ENCODE measurements around the gene FANK1.

DNA sequence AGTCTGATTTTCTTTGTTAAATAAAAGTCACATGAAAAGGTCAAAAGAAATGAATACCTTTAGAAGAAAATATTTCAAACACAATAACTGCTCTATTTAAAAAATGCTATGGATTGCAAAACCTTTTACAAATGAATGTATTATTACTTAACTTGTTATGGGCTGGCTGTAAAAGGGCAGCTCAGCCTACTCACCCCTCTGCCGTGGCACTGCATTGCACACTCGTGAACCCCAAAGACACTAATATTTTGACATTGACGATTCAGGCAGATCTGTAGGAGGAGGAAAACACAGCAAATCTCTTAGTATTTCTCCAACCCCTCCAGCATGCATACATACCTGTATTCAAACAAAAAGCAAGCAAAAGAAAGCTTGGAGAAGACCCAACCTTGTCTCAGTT, 149.5 kb downstream of the FANK1 start:
- TF ChIP-seq, protein P1, sequence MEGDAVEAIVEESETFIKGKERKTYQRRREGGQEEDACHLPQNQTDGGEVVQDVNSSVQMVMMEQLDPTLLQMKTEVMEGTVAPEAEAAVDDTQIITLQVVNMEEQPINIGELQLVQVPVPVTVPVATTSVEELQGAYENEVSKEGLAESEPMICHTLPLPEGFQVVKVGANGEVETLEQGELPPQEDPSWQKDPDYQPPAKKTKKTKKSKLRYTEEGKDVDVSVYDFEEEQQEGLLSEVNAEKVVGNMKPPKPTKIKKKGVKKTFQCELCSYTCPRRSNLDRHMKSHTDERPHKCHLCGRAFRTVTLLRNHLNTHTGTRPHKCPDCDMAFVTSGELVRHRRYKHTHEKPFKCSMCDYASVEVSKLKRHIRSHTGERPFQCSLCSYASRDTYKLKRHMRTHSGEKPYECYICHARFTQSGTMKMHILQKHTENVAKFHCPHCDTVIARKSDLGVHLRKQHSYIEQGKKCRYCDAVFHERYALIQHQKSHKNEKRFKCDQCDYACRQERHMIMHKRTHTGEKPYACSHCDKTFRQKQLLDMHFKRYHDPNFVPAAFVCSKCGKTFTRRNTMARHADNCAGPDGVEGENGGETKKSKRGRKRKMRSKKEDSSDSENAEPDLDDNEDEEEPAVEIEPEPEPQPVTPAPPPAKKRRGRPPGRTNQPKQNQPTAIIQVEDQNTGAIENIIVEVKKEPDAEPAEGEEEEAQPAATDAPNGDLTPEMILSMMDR (IDR thresholded peaks at IDR 0.05): no peak
- TF ChIP-seq POLR2A (IDR thresholded peaks at IDR 0.05): no peak
